Measurements from ENCODE around the gene GMIP. TPM values are rescaled to one million over a fixed set of nuclear protein-coding genes. Genes with fewer than 3 reads are reported as not detected.

Gene GMIP
- total RNA-seq, 5 donors from 2014 or later (not counting 1 experiment from before 2014, with no cell fraction given): 99.5 to 148 (median 133) TPM

DNA sequence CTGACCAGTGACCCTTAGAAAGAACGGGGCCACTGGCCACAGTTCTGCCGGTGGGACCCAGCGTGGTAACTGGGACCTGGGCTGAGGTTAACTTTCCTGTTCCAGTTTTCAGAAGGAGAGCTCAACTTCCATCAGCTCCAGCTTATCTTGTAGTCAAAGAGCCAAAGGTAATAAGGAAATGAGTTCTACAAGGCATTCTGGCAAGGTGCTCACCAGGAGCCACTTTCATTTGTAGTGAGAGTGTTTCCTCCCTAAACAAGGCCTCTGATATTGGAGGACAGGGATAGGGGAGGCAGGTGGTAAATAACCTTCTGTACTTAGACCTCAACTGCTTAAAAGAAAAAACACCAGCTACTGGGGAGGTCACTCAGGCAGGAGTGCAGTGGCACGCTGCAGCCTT is 63.0 kb downstream of the GMIP start:
- H3K4me1 ChIP-seq (ENCODE audit: control insufficient read depth in 1 of 2, extremely low read depth in 1 of 2, insufficient read depth in 2 of 2, low read length in 2 of 2): peaks cover 0 to 12% of the 10 kb centered on the region in 2 experiments
- H3K4me3 ChIP-seq (ENCODE audit: control insufficient read depth in 1 of 2, extremely low read depth in 1 of 2, low read length in 1 of 2): no peak overlapping the region
- no peak overlapping the region for H3K27ac ChIP-seq (ENCODE audit: low read length)
- no peaks in the 10 kb centered on the region for H3K27me3 ChIP-seq (replicated peaks in 1 of 2; ENCODE audit: control insufficient read depth in 2 of 2, extremely low read depth in 1 of 2, insufficient read depth in 2 of 2, low read length in 1 of 2)
- POLR2A ChIA-PET: no interaction called here
- peaks cover 19 to 23% (median 19%) of the 10 kb centered on the region in 3 donors for H3K4me1 Mint-ChIP-seq
- H3K4me3 Mint-ChIP-seq: no peak overlapping the region
- WGBS (ENCODE audit: insufficient coverage): 92% methylated on average over 2 of the region's 4 CpGs
- no peak for ATAC-seq (replicated peaks in 1 of 4)
- no peak for DNase-seq
- H3K9me3 Mint-ChIP-seq: no peaks in the 10 kb centered on the region
- H3K36me3 ChIP-seq (ENCODE audit: control insufficient read depth in 2 of 2, extremely low read depth in 1 of 2, insufficient read depth in 1 of 2, low read length in 1 of 2): no peaks in the 10 kb centered on the region
- CTCF ChIA-PET: no interaction called here
- peaks cover 2% of the 10 kb centered on the region for H3K36me3 Mint-ChIP-seq
- peak overlapping the region; percentile 55 to 61 for H3K27ac Mint-ChIP-seq
- no peaks in the 10 kb centered on the region for H3K9me3 ChIP-seq
- no peaks in the 10 kb centered on the region for H3K27me3 Mint-ChIP-seq

DNA sequence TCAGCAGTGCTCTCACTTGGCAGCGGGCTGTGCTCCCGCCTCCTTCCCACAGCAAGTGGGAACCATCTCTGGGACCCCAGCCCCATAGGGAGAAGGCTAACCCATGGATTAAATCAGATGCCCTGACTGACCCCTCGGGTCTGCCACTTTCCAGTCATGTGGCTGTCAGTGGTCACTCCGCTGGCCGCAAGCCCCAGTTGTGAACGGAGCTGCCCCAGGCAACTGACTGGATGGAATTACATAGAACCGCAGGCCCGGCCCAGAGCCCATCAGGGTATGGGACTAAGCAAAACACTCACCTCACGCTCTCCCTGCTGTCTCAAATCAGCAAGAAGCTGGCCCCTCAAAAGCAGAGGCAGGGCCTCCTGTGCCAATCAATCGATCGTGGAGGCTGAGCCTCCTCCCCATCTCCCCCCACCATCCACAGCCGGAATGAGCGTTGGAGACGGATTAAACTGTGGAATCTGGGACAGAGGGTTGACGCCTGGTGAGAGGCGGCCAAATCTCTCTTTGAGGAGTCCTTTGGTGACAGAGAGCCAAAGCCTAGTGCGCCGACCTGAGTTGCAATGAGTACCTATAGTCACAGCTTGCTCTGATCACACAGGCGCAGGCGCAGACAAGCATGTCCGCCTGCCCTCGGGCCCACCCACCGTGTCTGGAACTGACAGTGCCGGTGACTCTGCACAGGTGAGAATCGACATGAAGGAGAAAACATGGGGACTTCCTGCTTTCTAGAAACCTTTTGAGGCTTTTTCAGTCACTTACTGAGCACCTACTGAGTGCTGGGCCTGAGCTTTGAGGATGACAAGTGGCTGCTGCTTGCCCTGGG is 63.7 kb downstream of the GMIP start:
- H3K4me1 Mint-ChIP-seq: peaks cover 19 to 23% (median 21%) of the 10 kb centered on the region in 3 donors
- DNase-seq (peak in 1 of 35 experiments; percentile 23), ATAC-seq (replicated peaks in 1 of 4) (peak in 1 of 4 experiments; percentile 27)
- H3K36me3 Mint-ChIP-seq: no peaks in the 10 kb centered on the region
- no peak overlapping the region for H3K4me3 ChIP-seq (ENCODE audit: control insufficient read depth in 1 of 2, extremely low read depth in 1 of 2, low read length in 1 of 2)
- H3K4me3 Mint-ChIP-seq: no peak overlapping the region
- H3K27me3 Mint-ChIP-seq: no peaks in the 10 kb centered on the region
- no peaks in the 10 kb centered on the region for H3K36me3 ChIP-seq (ENCODE audit: control insufficient read depth in 2 of 2, extremely low read depth in 1 of 2, insufficient read depth in 1 of 2, low read length in 1 of 2)
- H3K27ac Mint-ChIP-seq: no peak overlapping the region
- ChIA-PET CTCF (no interaction called here), POLR2A (no interaction called here)
- H3K27me3 ChIP-seq (replicated peaks in 1 of 2; ENCODE audit: control insufficient read depth in 2 of 2, extremely low read depth in 1 of 2, insufficient read depth in 2 of 2, low read length in 1 of 2): no peaks in the 10 kb centered on the region
- H3K9me3 ChIP-seq: no peaks in the 10 kb centered on the region
- no peaks in the 10 kb centered on the region for H3K9me3 Mint-ChIP-seq
- 91% methylated on average over 20 of the region's 25 CpGs for WGBS (ENCODE audit: insufficient coverage)
- H3K27ac ChIP-seq (ENCODE audit: low read length): no peak overlapping the region
- peaks cover 0 to 12% of the 10 kb centered on the region in 2 experiments for H3K4me1 ChIP-seq (ENCODE audit: control insufficient read depth in 1 of 2, extremely low read depth in 1 of 2, insufficient read depth in 2 of 2, low read length in 2 of 2)

Other genes starting within 250 kb of the GMIP start
- gene GATAD2A, start 238.0 kb downstream of the GMIP start, total RNA-seq: 100 to 1,000 TPM; 114 to 144 (median 133) TPM
- gene TSSK6, start 128.1 kb downstream of the GMIP start, total RNA-seq: 10 to 100 TPM in 3 of 5 donors, 1 to 10 TPM in 2; 3.9 to 13.0 (median 11.0) TPM
- 100 to 1,000 TPM; 188 to 235 (median 233) TPM for gene NDUFA13, start 127.4 kb downstream of the GMIP start, total RNA-seq
- 10 to 100 TPM in 3 of 5 donors, 1 to 10 TPM in 2; 5.4 to 14.2 (median 12.5) TPM for gene YJEFN3, start 114.7 kb downstream of the GMIP start, total RNA-seq
- gene CILP2, start 105.4 kb downstream of the GMIP start, total RNA-seq: 1 to 10 TPM in 1 of 5 donors, under 1 TPM in 4; 0.23 to 1.3 (median 0.41) TPM
- gene PBX4, start 25.0 kb downstream of the GMIP start, total RNA-seq: 10 to 100 TPM; 40.9 to 48.3 (median 42.7) TPM
- gene LPAR2, start 15.4 kb downstream of the GMIP start, total RNA-seq: 100 to 1,000 TPM in 1 of 5 donors, 10 to 100 TPM in 4; 78.3 to 106 (median 82.4) TPM
- gene ATP13A1, start 20.0 kb upstream of the GMIP start, total RNA-seq: 100 to 1,000 TPM in 3 of 5 donors, 10 to 100 TPM in 2; 80.4 to 170 (median 156) TPM
- gene ZNF101, start 25.2 kb upstream of the GMIP start, total RNA-seq: 100 to 1,000 TPM in 3 of 5 donors, 10 to 100 TPM in 2; 66.2 to 180 (median 164) TPM
- gene ZNF14, start 89.5 kb upstream of the GMIP start, total RNA-seq: 10 to 100 TPM; 19.4 to 27.7 (median 21.7) TPM
- gene ZNF506, start 178.1 kb upstream of the GMIP start, total RNA-seq: 10 to 100 TPM; 35.3 to 65.6 (median 58.1) TPM
- gene ZNF253, start 222.2 kb upstream of the GMIP start, total RNA-seq: 10 to 100 TPM in 4 of 5 donors, 1 to 10 TPM in 1; 8.4 to 27.9 (median 21.8) TPM